ENCODE measurements around the gene TBL3. TPM values are rescaled to one million over a fixed set of nuclear protein-coding genes. Genes with fewer than 3 reads are reported as not detected.

TBL3 gene
- total RNA-seq, 1 donor from 2014 or later = 46.8 TPM

DNA sequence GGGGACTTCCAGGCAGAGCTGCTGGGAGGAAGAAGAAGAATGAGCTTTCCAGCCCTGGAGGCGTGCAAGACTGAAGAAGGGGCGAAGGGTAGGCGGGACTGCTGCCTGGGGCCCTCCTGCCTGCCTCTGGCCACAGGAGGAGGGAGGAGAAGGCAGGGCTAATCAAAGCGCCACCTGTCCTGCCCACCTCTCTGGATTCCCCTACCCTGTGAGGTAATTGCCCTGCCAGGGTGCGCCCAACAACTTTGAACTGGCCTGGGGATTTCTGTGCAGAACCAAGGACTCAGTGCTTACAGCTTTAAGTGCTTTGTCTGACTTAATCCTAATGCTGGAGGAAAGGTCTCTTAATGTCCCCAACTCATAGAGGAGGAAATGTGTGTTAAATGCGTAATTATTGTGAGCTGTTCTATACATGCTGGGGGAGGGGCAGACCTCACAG lies 9.6 kb downstream of the TBL3 start, which contains the start of gene NOXO1:
NOXO1 (minus strand) TSS at position 72 of the 439 bp plus-strand sequence. CDS start 290 bp downstream, outside the sequence.
- DNase-seq (ENCODE audit: low read depth) = no peak

DNA sequence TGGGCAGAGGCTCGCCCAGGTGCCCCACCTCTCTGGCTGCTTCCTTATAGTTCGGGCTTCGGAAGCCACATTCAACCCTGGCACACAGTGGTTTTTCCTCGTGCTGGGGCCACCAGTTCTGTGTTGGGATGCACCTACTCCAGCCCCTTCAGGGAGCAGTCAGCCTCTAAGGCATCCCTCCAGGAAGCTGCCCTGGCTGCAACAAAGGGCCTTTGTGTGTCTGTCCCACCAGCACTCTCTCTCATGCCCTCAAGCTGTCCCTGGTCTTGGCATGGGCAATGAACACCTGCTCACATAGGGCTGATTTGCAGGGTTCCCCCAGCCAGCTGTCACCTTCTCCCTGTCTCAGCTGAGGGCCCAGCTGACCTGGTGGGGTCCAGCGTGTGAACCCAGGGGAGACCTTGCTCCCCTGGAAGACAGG lies 10.2 kb downstream of the TBL3 start:
- DNase-seq (ENCODE audit: low read depth) = peak; percentile 94

- DNase-seq (ENCODE audit: low read depth) = no peak
Measured at GRCh38 chr16:1982991-1983543, 11.2 kb downstream of the TBL3 start.

DNA sequence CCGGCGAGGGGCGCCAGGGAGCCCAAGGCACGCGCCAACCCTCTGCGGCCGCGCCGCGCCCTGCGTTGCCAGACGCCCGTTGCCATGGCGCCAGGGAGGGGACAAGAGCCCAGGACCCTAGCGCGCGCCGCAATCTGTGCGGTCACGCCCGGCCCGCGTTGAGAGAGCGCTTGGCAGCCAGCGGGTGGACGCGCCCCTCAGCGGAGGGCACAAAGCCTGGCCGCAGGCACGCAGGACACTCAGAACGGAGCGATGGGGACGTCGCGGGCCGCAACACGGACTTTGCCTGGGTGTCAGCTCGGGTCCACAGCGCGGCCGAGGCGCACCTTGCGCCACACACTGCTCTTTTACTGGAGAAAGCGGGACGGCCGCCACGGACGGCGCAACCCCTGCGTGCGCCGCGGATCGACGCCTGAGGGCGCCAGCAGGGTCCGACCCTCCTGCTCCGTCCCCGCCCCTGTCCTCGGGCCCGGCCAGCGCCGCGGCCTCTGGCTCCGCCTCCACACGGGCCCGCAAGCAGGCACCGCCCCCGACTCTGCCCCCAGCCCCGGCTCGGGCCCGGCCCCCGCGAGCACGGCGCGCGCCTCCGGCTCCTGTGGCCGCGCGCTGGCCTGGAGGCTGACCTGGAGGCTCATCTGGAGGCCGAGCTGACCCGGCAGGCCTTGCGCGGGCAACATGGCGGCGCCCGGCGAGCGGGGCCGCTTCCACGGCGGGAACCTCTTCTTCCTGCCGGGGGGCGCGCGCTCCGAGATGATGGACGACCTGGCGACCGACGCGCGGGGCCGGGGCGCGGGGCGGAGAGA lies 11.9 kb downstream of the TBL3 start, which contains the start of gene GFER:
GFER (plus strand) TSS at position 650 of the 803 bp plus-strand sequence; CDS start at position 676, 26 bp downstream.
- peak; percentile 94 for DNase-seq (ENCODE audit: low read depth)

- DNase-seq (ENCODE audit: low read depth) = no peak
Measured at GRCh38 chr16:1984347-1985225, 12.7 kb downstream of the TBL3 start.

- DNase-seq (ENCODE audit: low read depth) = no peak
Measured at GRCh38 chr16:1985466-1986150, 13.8 kb downstream of the TBL3 start.

GRCh38 chr16:1987198-1987597 lies 15.3 kb downstream of the TBL3 start:
- no peak for DNase-seq (ENCODE audit: low read depth)

DNA sequence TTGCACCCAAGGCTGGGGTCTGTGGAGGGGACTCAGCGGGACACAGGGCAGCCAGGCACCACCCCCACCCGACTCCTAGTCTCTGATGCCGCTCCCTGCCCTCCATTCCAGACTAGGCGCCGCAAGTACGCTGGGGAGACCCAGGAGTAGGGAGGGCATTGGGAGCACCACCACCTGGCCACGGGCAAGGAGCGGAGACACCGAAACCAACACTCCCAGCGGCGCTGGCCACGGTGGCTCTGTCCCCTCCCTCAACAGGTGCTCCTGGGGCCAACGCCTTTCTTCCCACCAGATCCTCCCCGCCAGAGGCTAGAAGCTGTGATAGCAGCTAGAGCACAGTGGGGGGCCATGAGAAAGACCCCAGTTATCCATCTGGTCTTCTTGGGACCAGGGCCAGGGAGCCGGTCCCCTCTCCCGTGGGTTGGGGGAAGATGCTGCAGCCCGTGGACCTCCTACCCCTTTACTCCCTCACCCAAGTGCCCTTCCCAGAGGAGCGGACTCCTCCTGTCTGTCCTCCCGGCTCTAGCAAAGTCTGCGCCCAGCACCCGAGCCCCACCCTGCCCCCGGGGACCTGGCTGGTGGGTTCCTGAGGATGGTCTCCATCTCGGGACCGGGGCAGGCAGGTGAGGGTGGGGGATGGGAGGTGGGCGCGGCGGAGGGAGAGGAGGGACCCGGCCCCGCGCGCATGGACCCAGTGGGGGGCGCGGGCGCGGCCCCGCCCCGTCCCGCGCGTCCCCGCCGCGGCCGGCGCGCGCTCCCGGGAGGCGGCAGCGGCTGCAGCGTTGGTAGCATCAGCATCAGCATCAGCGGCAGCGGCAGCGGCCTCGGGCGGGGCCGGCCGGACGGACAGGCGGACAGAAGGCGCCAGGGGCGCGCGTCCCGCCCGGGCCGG lies 17.6 kb downstream of the TBL3 start, which contains the start of gene SYNGR3:
SYNGR3 (plus strand) TSS at position 762 of the 892 bp plus-strand sequence. CDS start 133 bp downstream, outside the sequence.
- DNase-seq (ENCODE audit: low read depth) = no peak

- no peak for DNase-seq (ENCODE audit: low read depth)
Measured at GRCh38 chr16:1990101-1990350, 18.2 kb downstream of the TBL3 start.

DNA sequence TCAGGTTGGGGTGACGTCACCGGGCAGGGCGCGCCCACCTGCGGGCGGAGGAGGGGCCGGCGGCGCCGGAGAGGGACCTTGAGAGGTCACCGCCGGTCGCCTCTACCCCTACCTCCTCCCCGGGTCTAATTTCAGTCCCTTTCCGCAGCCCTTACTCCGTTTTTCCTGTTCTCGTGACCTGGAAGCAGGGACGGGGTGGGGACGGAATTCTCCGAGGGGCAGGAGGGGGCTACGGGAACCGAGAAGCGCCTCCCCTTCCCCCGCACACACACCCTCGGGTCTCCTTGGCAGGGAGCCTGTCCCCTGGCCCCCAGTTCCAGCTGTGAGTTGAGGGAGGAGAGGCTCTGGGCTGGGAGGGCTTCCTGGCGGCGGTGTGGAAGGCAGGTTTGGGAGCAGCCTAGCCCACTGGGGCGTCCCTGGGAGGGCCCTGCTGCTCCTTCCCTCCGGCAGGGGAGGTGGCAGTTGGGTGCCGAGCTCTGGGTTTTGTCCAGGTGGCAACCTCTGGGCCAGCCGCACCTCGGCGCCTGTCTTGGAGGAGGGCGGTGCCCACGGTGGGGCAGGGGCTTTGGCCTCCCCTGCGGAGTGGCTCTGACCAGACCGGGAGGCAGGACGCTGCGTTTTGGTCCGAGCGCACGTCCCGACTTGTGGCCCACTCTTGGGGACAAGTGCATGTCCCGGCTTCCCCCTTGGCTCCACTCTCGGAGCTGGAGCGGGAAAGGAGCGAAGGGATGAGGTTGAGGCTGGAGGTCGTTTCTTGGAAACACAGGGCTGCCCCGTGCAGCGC lies 18.7 kb downstream of the TBL3 start:
- DNase-seq (ENCODE audit: low read depth) = no peak

- DNase-seq (ENCODE audit: low read depth) = no peak
Measured at GRCh38 chr16:1991135-1991551, 19.3 kb downstream of the TBL3 start.

DNA sequence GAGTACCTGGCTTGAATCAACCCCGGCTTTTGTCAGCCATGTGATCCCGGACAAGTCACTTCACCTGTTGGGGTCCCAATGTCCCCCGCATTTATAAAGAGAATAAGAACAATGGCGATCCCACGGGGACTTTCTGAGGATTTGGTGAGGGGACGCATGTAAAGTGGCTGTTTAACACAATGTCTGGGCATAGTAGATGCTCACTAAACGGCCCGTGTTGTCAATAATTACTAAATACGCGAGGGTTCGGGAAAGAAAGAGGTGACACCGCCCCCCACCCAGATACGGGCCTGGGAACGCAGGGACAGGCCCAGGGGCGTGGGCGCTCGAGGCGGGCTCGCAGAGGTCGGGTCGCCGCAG lies 19.7 kb downstream of the TBL3 start:
- no peak for DNase-seq (ENCODE audit: low read depth)

DNA sequence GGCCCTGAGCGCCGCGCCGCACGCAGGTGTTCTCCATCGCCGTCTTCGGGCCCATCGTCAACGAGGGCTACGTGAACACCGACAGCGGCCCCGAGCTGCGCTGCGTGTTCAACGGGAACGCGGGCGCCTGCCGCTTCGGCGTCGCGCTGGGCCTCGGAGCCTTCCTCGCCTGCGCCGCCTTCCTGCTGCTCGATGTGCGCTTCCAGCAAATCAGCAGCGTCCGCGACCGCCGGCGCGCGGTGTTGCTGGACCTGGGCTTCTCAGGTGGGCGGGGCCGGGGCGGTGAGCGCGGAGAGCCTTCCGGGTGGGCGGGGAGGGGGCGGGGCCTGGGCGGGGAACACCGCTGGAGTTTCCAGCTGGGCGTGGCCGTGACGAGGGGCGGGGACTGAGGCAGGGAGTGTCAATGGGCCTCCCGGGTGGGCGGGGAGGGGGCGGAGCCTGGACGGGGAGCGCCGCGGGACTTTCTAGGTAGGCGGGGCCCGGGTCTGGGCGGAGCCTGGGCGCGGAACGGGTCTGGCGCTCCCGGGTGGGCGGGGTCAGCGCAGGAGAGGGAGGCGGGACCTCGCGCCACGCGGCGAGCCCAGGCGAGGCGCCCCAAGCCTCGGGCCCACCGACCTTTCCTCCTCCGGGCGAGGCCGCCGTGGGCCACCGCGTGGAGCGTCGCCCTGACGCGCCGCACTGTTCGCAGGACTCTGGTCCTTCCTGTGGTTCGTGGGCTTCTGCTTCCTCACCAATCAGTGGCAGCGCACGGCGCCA lies 20.3 kb downstream of the TBL3 start:
- peak; percentile 71 for DNase-seq (ENCODE audit: low read depth)

DNA sequence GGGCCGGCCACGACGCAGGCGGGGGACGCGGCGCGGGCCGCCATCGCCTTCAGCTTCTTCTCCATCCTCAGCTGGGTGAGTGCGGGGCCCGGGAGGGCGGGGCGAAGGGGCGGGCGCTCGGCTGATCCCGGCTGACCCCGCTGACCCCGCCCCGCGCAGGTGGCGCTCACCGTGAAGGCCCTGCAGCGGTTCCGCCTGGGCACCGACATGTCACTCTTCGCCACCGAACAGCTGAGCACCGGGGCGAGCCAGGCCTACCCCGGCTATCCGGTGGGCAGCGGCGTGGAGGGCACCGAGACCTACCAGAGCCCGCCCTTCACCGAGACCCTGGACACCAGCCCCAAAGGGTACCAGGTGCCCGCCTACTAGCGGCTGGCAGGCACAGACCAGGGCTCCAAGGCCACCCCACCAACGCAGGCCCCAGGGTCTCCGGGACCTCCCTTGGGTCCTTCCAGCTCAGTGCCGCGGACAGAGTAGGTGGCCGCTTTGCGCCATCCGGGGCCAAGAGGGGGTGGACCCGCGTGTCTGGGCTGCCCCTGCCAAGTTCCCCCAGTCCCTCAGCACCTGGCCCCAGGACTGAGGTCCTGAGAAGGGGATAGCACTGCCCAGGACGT lies 21.0 kb downstream of the TBL3 start:
- DNase-seq (ENCODE audit: low read depth) = no peak

GRCh38 chr16:1993731-1994131 lies 21.9 kb downstream of the TBL3 start:
- no peak for DNase-seq (ENCODE audit: low read depth)

GRCh38 chr16:1997494-1998359 lies 25.9 kb downstream of the TBL3 start:
- DNase-seq (ENCODE audit: low read depth) = no peak

- DNase-seq (ENCODE audit: low read depth) = no peak
Measured at GRCh38 chr16:1998360-1998835, 26.5 kb downstream of the TBL3 start.
